Embryonic facial prominence (tissue), 1 donor: ENCODE results near the gene IGFBPL1.
"Not testable (repeated sequence)": the region's sequence is repeated elsewhere in the genome, so short reads cannot be mapped to it uniquely, and the experiment has no call there.

Experiments
- DNase-seq: peaks from one replicate; pipeline ENCODE4 v3.0.0-alpha.2; 2016; ENCODE audit errors: extremely low spot score

Gene IGFBPL1

GRCh38 chr9:38431116-38431515 lies 6.9 kb upstream of the IGFBPL1 start:
- DNase-seq = no peak

GRCh38 chr9:38428062-38428461 lies 3.8 kb upstream of the IGFBPL1 start:
- no peak for DNase-seq

GRCh38 chr9:38424918-38425317 lies 664 bp upstream of the IGFBPL1 start:
- DNase-seq = no peak

GRCh38 chr9:38423273-38423972 lies 831 bp downstream of the IGFBPL1 start:
- DNase-seq = no peak

GRCh38 chr9:38422555-38423260 lies 1.5 kb downstream of the IGFBPL1 start:
- DNase-seq = no peak

- DNase-seq = no peak
These were observed 2.6 kb downstream of the IGFBPL1 start for GRCh38 chr9:38421498-38422211.

GRCh38 chr9:38419181-38419580 lies 5.1 kb downstream of the IGFBPL1 start:
- no peak for DNase-seq

GRCh38 chr9:38418366-38418765 lies 5.9 kb downstream of the IGFBPL1 start:
- DNase-seq = no peak

- no peak for DNase-seq
These were observed 7.0 kb downstream of the IGFBPL1 start for GRCh38 chr9:38417003-38417945.

- DNase-seq = no peak
These were observed 7.8 kb downstream of the IGFBPL1 start for GRCh38 chr9:38416461-38416860.

GRCh38 chr9:38415856-38416255 lies 8.4 kb downstream of the IGFBPL1 start:
- DNase-seq = no peak

GRCh38 chr9:38414040-38414723 lies 10.1 kb downstream of the IGFBPL1 start:
- DNase-seq = no peak

GRCh38 chr9:38413283-38413682 lies 11.0 kb downstream of the IGFBPL1 start:
- no peak for DNase-seq

GRCh38 chr9:38412751-38413150 lies 11.5 kb downstream of the IGFBPL1 start:
- no peak for DNase-seq

- DNase-seq = no peak
These were observed 15.5 kb downstream of the IGFBPL1 start for GRCh38 chr9:38408719-38409118.

- DNase-seq = no peak
These were observed 17.6 kb downstream of the IGFBPL1 start for GRCh38 chr9:38406476-38407186.

- DNase-seq = no peak
These were observed 18.5 kb downstream of the IGFBPL1 start for GRCh38 chr9:38405785-38406184.

- no peak for DNase-seq
These were observed 19.9 kb downstream of the IGFBPL1 start for GRCh38 chr9:38404314-38404713.

- no peak for DNase-seq
These were observed 22.3 kb downstream of the IGFBPL1 start for GRCh38 chr9:38401994-38402393.

- not testable (repeated sequence) for DNase-seq
These were observed 25.1 kb downstream of the IGFBPL1 start for GRCh38 chr9:38399191-38399590.

- no peak for DNase-seq
These were observed 27.9 kb downstream of the IGFBPL1 start for GRCh38 chr9:38396371-38396671.
